IMR-90 (cell line): Measurements from ENCODE around the gene LRP5. TPM values are rescaled to one million over a fixed set of nuclear protein-coding genes. Genes with fewer than 3 reads are reported as not detected.

Source experiments
- ATAC-seq: fragments of 200-7000 bp; cut with Tn5 transposase; 2 replicates; pipeline ENCODE4 v1.9.1; 2020; ENCODE audit warnings: low read depth, mild to moderate bottlenecking, moderate library complexity
- BruUV-seq: library from RNA; stranded (reverse); fragments of 400-500 nt; replicated peaks from 2 replicates; lab custom pipeline; 2021; lab: Mats Ljungman, UMichigan
- CTCF ChIA-PET: fragments of 300-600 bp; formaldehyde crosslinking; extraction: SDS; loops from one replicate; lab custom pipeline; 2021; ENCODE audit warnings: antibody characterized with exemption; lab: Yijun Ruan, JAX
- POLR2A ChIA-PET: fragments of 300-600 bp; sonication (Branson Sonifier 250); formaldehyde crosslinking; loops from one replicate; lab custom pipeline; 2022; ENCODE audit warnings: antibody characterized with exemption; ENCODE audit not compliant: unreplicated experiment; lab: Charles Lee
- DNase-seq: peaks from one replicate; pipeline ENCODE4 v3.0.0; 2013
- H2AFZ ChIP-seq: replicated peaks from 2 replicates; pipeline ENCODE3; 2013; ENCODE audit warnings: low read length, mild to moderate bottlenecking; ENCODE audit not compliant: poor library complexity
- H2AK5ac ChIP-seq: 2 replicates; pipeline ENCODE4 v1.6.1; 2013; ENCODE audit warnings: low read depth, low read length, inconsistent platforms
- H2AK9ac ChIP-seq: replicated peaks from 2 replicates; pipeline ENCODE3; 2013; ENCODE audit warnings: mild to moderate bottlenecking, low read depth, low read length, moderate library complexity; ENCODE audit not compliant: poor library complexity
- H2BK120ac ChIP-seq: 2 replicates; pipeline ENCODE4 v1.6.1; 2013; ENCODE audit warnings: low read depth, low read length, inconsistent platforms
- H2BK15ac ChIP-seq: 3 replicates; pipeline ENCODE4 v1.6.1; 2013; ENCODE audit warnings: low read depth, low read length, inconsistent platforms
- H2BK20ac ChIP-seq: 2 replicates; pipeline ENCODE4 v1.6.1; 2013; ENCODE audit warnings: low read depth, mild to moderate bottlenecking, inconsistent platforms, low read length, moderate library complexity
- H2BK5ac ChIP-seq: 2 replicates; pipeline ENCODE4 v1.6.1; 2013; ENCODE audit warnings: mild to moderate bottlenecking, low read depth, low read length, inconsistent platforms; ENCODE audit not compliant: poor library complexity, severe bottlenecking
- H3K14ac ChIP-seq: replicated peaks from 2 replicates; pipeline ENCODE4 v1.6.1; 2013; ENCODE audit warnings: low read depth, low read length, inconsistent platforms
- H3K18ac ChIP-seq: 2 replicates; pipeline ENCODE4 v1.6.1; 2013; ENCODE audit warnings: low read depth, low read length, control low read depth
- H3K23ac ChIP-seq: 2 replicates; pipeline ENCODE4 v1.6.1; 2013; ENCODE audit warnings: low read depth, low read length, inconsistent platforms
- H3K27ac ChIP-seq: 2 replicates; pipeline ENCODE4 v1.5.1; 2013; ENCODE audit warnings: mild to moderate bottlenecking, control low read depth, low read length; ENCODE audit not compliant: insufficient read depth
- H3K27me3 ChIP-seq: 2 replicates; pipeline ENCODE4 v1.6.1; 2013; ENCODE audit warnings: low read length; ENCODE audit not compliant: control insufficient read depth, insufficient read depth
- H3K36me3 ChIP-seq: 2 replicates; pipeline ENCODE4 v1.6.1; 2013; ENCODE audit warnings: low read length, mixed read lengths; ENCODE audit not compliant: control insufficient read depth, insufficient read depth
- H3K4ac ChIP-seq: 2 replicates; pipeline ENCODE4 v1.6.1; 2013; ENCODE audit warnings: low read depth, low read length, inconsistent platforms
- H3K4me1 ChIP-seq: 2 replicates; pipeline ENCODE4 v1.6.1; 2013; ENCODE audit warnings: low read length, mixed read lengths; ENCODE audit not compliant: control insufficient read depth, insufficient read depth
- H3K4me2 ChIP-seq: 2 replicates; pipeline ENCODE4 v1.6.1; 2013; ENCODE audit warnings: low read depth, mild to moderate bottlenecking, control low read depth, low read length, moderate library complexity
- H3K4me3 ChIP-seq: 2 replicates; pipeline ENCODE4 v1.5.1; 2013; ENCODE audit warnings: low read depth, mild to moderate bottlenecking, control low read depth, low read length, moderate library complexity; ENCODE audit not compliant: insufficient read depth
- H3K56ac ChIP-seq: 2 replicates; pipeline ENCODE4 v1.6.1; 2013; ENCODE audit warnings: low read length, inconsistent platforms; ENCODE audit not compliant: insufficient read depth; ENCODE audit errors: extremely low read depth
- H3K79me1 ChIP-seq, 2 experiments: 2 replicates each; pipeline ENCODE4 v1.6.1; 2013; ENCODE audit warnings: low read length in 2 of 2, inconsistent platforms in 1 of 2, low read depth in 1 of 2
- H3K9ac ChIP-seq: 2 replicates; pipeline ENCODE4 v1.6.1; 2013; ENCODE audit warnings: low read depth, low read length, control low read depth
- H3K9me1 ChIP-seq: 2 replicates; pipeline ENCODE4 v1.6.1; 2013; ENCODE audit warnings: low read length, inconsistent platforms; ENCODE audit not compliant: insufficient read depth
- H3K9me3 ChIP-seq: 2 replicates; pipeline ENCODE4 v1.6.1; 2013; ENCODE audit warnings: low read length; ENCODE audit not compliant: control insufficient read depth, insufficient read depth
- H4K20me1 ChIP-seq: 2 replicates; pipeline ENCODE4 v1.6.1; 2013; ENCODE audit warnings: low read length, inconsistent platforms; ENCODE audit not compliant: insufficient read depth
- H4K5ac ChIP-seq: 2 replicates; pipeline ENCODE4 v1.6.1; 2013; ENCODE audit warnings: mild to moderate bottlenecking, low read depth, low read length, control low read depth
- H4K8ac ChIP-seq, 2 experiments: 2 replicates each; pipeline ENCODE4 v1.6.1; 2013; ENCODE audit warnings: low read depth in 2 of 2, low read length in 2 of 2, control low read depth in 1 of 2, inconsistent platforms in 1 of 2
- H4K91ac ChIP-seq: 2 replicates; pipeline ENCODE4 v1.6.1; 2013; ENCODE audit warnings: low read depth, low read length, inconsistent platforms; ENCODE audit not compliant: insufficient read depth
- CEBPB ChIP-seq: IDR thresholded peaks from 2 replicates; pipeline ENCODE4 v1.6.1; 2012; ENCODE audit warnings: low read depth, low read length, improper control_type of control experiment
- CHD1 ChIP-seq: IDR thresholded peaks from 2 replicates; pipeline ENCODE4 v1.6.1; 2012; ENCODE audit warnings: low read depth, low read length, improper control_type of control experiment
- CTCF ChIP-seq: conservative IDR thresholded peaks from 2 replicates; pipeline ENCODE4 v1.5.1; 2012; ENCODE audit warnings: mild to moderate bottlenecking, low read depth, low read length, improper control_type of control experiment
- ELK1 ChIP-seq: fragments of 150-350 bp; IDR thresholded peaks from 2 replicates; pipeline ENCODE4 v1.6.1; 2016; ENCODE audit warnings: low read depth, mild to moderate bottlenecking, low read length, moderate library complexity, borderline replicate concordance
- FOS ChIP-seq: fragments of 150-350 bp; IDR thresholded peaks from 2 replicates; pipeline ENCODE4 v1.6.1; 2016; ENCODE audit warnings: low read depth, low read length
- MAFK ChIP-seq: IDR thresholded peaks from 2 replicates; pipeline ENCODE4 v1.6.1; 2012; ENCODE audit warnings: low read depth, low read length, improper control_type of control experiment
- MAZ ChIP-seq: IDR thresholded peaks from 2 replicates; pipeline ENCODE4 v1.6.1; 2012; ENCODE audit warnings: low read depth, mild to moderate bottlenecking, low read length, improper control_type of control experiment, moderate library complexity, borderline replicate concordance
- NFE2L2 ChIP-seq: fragments of 150-350 bp; IDR thresholded peaks from 2 replicates; pipeline ENCODE4 v1.6.1; 2016; ENCODE audit warnings: low read depth, mild to moderate bottlenecking, low read length
- POLR2A ChIP-seq: IDR thresholded peaks from 2 replicates; pipeline ENCODE4 v1.6.1; 2012; ENCODE audit warnings: mild to moderate bottlenecking, low read depth, low read length
- RCOR1 ChIP-seq: IDR thresholded peaks from 2 replicates; pipeline ENCODE4 v1.6.1; 2012; ENCODE audit warnings: mild to moderate bottlenecking, low read length, improper control_type of control experiment; ENCODE audit not compliant: insufficient replicate concordance
- RFX5 ChIP-seq: IDR thresholded peaks from 2 replicates; pipeline ENCODE4 v1.8.0; 2012; ENCODE audit warnings: low read depth, mild to moderate bottlenecking, low read length, moderate library complexity
- WGBS, 2 experiments: methylation state at CpG; one replicate each; pipeline versions ENCODE4 v1.1.5 to v1.1.7; 2013; ENCODE audit warnings: missing lambda C conversion rate in 2 of 2; ENCODE audit not compliant: insufficient read length in 1 of 2; ENCODE audit errors: extremely low coverage in 2 of 2; 5-methylcytosine and 5-hydroxymethylcytosine counted together
- dilution Hi-C: fragments of 300-500 bp; cut with HindIII; formaldehyde crosslinking; loops from one replicate; pipeline ENCODE4 v1.14.3; 2018; ENCODE audit warnings: low sequenced_read_pairs; ENCODE audit not compliant: unreplicated experiment
- in situ Hi-C: fragments of 300-500 bp; cut with MboI; formaldehyde crosslinking; loops from 3 replicates; pipeline ENCODE4 v1.14.3; 2019; ENCODE audit warnings: low sequenced_read_pairs, inconsistent platforms, mixed read lengths
- intact Hi-C: fragments of 100-400 bp; cut with micrococcal nuclease; formaldehyde crosslinking; loops from 2 replicates; pipeline ENCODE4 v1.10.0; 2022
- polyA plus RNA-seq, 3 experiments: library from polyadenylated mRNA; depleted of rRNA; stranded (reverse); fragments of >200 nt; gene quantifications; 2 replicates each; pipeline ENCODE4 v1.2.3, GENCODE V29; 2012; ENCODE audit warnings: low replicate concordance in 1 of 3
- total RNA-seq: library from RNA; depleted of rRNA; stranded (reverse); fragments of >200 nt; gene quantifications from 2 replicates; pipeline ENCODE4 v1.2.3, GENCODE V29; 2012

LRP5 gene
- total and polyA plus RNA-seq, 2 of the 4 experiments (the other 2 are of a cell fraction), result 10.4 to 15.0 TPM

- Histone ChIP-seq H3K9ac (no peak overlapping the region), H2AK9ac (no peak overlapping the region), H4K20me1 (peaks cover 9% of the 10 kb centered on the region), H3K14ac (peak overlapping the region; percentile 55; the same call in 1 of the 2 replicates), H3K4me3 (no peak overlapping the region), H3K4ac (no peak overlapping the region), H4K8ac (no peak overlapping the region), H3K27ac (no peak overlapping the region), H3K18ac (no peak overlapping the region), H2AK5ac (peak overlapping the region; percentile 42), H3K79me1 (peaks cover 27 to 44% of the 10 kb centered on the region in 2 experiments), H3K56ac (no peak overlapping the region), H2BK20ac (peak overlapping the region; percentile 90; the same call in 1 of the 2 replicates), H3K36me3 (peaks cover 5% of the 10 kb centered on the region; the same call in 1 of the 2 replicates), H2BK15ac (no peak overlapping the region), H3K27me3 (no peaks in the 10 kb centered on the region), H3K9me3 (no peaks in the 10 kb centered on the region), H3K4me2 (no peak overlapping the region), H2BK120ac (no peak overlapping the region), H4K91ac (peak overlapping the region; percentile 17; the same call in 1 of the 2 replicates), H3K4me1 (peaks cover 18% of the 10 kb centered on the region), H2AFZ (no peak overlapping the region), H2BK5ac (no peak overlapping the region), H3K9me1 (peaks cover 32% of the 10 kb centered on the region), H3K23ac (no peak overlapping the region), H4K5ac (no peak overlapping the region)
- dilution Hi-C loops, result no loop called here
- in situ Hi-C loops, result no loop called here
- POLR2A ChIA-PET, result no interaction called here
- ATAC-seq (no peak), DNase-seq (no peak)
- TF ChIP-seq POLR2A, result no peak
- TF ChIP-seq RFX5, result no peak
- no peak for TF ChIP-seq FOS
- no peak for TF ChIP-seq MAZ
- no peak for TF ChIP-seq ELK1
- no peak for TF ChIP-seq CHD1
- no peak for TF ChIP-seq CEBPB
- TF ChIP-seq CTCF, result no peak
- no peak for TF ChIP-seq MAFK
- TF ChIP-seq NFE2L2, result no peak
- TF ChIP-seq RCOR1, result no peak
- BruUV-seq, result no TSS peak
- CTCF ChIA-PET, result interaction anchor here (0.7 kb wide), 1 partner anchor 41 kb away, joined by 3 read pairs; no protein-coding TSS in a partner anchor
- WGBS, 2 experiments, result 96% methylated on average over 13 of the region's 32 CpGs; no CpG with 5 or more reads in 1 of the 2 experiments
- intact Hi-C loops, result no loop called here
Measured at GRCh38 chr11:68351450-68352275, 39.3 kb downstream of the LRP5 start.
